Measurements from ENCODE around the gene CIDEA. TPM values are rescaled to one million over a fixed set of nuclear protein-coding genes. Genes with fewer than 3 reads are reported as not detected.

Gene CIDEA
- polyA plus RNA-seq, 3 donors = not detected

GRCh38 chr18:12314591-12315305 is 60.6 kb downstream of the CIDEA start:
- peaks cover 2% of the 10 kb centered on the region for H3K79me2 ChIP-seq (ENCODE audit: insufficient read depth, low read length)
- H3K4me3 Mint-ChIP-seq = no peak overlapping the region
- intact Hi-C loops (cut with micrococcal nuclease) = no loop called here
- no CpG with 5 or more reads among the region's 1 CpG for WGBS (ENCODE audit: insufficient coverage)
- no peaks in the 10 kb centered on the region for H4K20me1 ChIP-seq (ENCODE audit: insufficient read depth, low read length)
- DNase-seq = no peak
- H3K27ac Mint-ChIP-seq = no peak overlapping the region
- peaks cover 8 to 9% of the 10 kb centered on the region in 2 donors for H3K9me3 ChIP-seq (replicated peaks in 1 of 2; ENCODE audit: control insufficient read depth in 1 of 2, insufficient read depth in 1 of 2, low read length in 2 of 2)
- H3K4me1 ChIP-seq (ENCODE audit: control insufficient read depth in 1 of 2, insufficient read depth in 2 of 2, low read length in 2 of 2) = peaks cover 15 to 16% of the 10 kb centered on the region in 2 donors
- H3K27ac ChIP-seq (ENCODE audit: low read depth in 1 of 2, low read length in 2 of 2) = peak overlapping the region in 1 of 2 donors; percentile 5
- H3K27me3 ChIP-seq (ENCODE audit: control insufficient read depth in 2 of 2, insufficient read depth in 2 of 2, low read length in 2 of 2) = no peaks in the 10 kb centered on the region
- no peak for TF ChIP-seq CTCF (IDR thresholded peaks at IDR 0.05)
- no peak overlapping the region for H3K4me3 ChIP-seq (replicated peaks in 1 of 3; ENCODE audit: low read depth in 2 of 3, low read length in 3 of 3)
- peaks cover 3 to 42% of the 10 kb centered on the region in 2 donors for H3K36me3 ChIP-seq (replicated peaks in 1 of 2; ENCODE audit: control insufficient read depth in 1 of 2, insufficient read depth in 2 of 2, low read length in 2 of 2)
- peaks cover 15% of the 10 kb centered on the region for H3K4me1 Mint-ChIP-seq
- H3K4me2 ChIP-seq (replicated peaks; ENCODE audit: extremely low read depth, low read length, poor library complexity, severe bottlenecking) = no peak overlapping the region
- H3K9ac ChIP-seq (ENCODE audit: insufficient read depth, low read length, poor library complexity, severe bottlenecking) = no peak overlapping the region
- peaks cover 14 to 37% of the 10 kb centered on the region in 2 donors for H3K36me3 Mint-ChIP-seq
- H3K27me3 Mint-ChIP-seq (ENCODE audit: low read depth in 3 of 3) = peaks cover 0 to 3% (median 2%) of the 10 kb centered on the region in 3 donors
- H3K9me3 Mint-ChIP-seq = peaks cover 0 to 16% (median 10%) of the 10 kb centered on the region in 7 donors
- no peak overlapping the region for H2AFZ ChIP-seq (ENCODE audit: insufficient read depth, low read depth, low read length, poor library complexity, severe bottlenecking)

- Histone ChIP-seq H3K4me2 (replicated peaks; ENCODE audit: extremely low read depth, low read length, poor library complexity, severe bottlenecking) (no peak overlapping the region), H3K9me3 (replicated peaks in 1 of 2; ENCODE audit: control insufficient read depth in 1 of 2, insufficient read depth in 1 of 2, low read length in 2 of 2) (peaks cover 8 to 9% of the 10 kb centered on the region in 2 donors), H3K27me3 (ENCODE audit: control insufficient read depth in 2 of 2, insufficient read depth in 2 of 2, low read length in 2 of 2) (no peaks in the 10 kb centered on the region), H3K36me3 (replicated peaks in 1 of 2; ENCODE audit: control insufficient read depth in 1 of 2, insufficient read depth in 2 of 2, low read length in 2 of 2) (peaks cover 3 to 44% of the 10 kb centered on the region in 2 donors), H4K20me1 (ENCODE audit: insufficient read depth, low read length) (no peaks in the 10 kb centered on the region), H3K9ac (ENCODE audit: insufficient read depth, low read length, poor library complexity, severe bottlenecking) (no peak overlapping the region), H3K4me3 (replicated peaks in 1 of 3; ENCODE audit: low read depth in 2 of 3, low read length in 3 of 3) (no peak overlapping the region), H3K27ac (ENCODE audit: low read depth in 1 of 2, low read length in 2 of 2) (no peak overlapping the region), H2AFZ (ENCODE audit: insufficient read depth, low read depth, low read length, poor library complexity, severe bottlenecking) (no peak overlapping the region), H3K4me1 (ENCODE audit: control insufficient read depth in 1 of 2, insufficient read depth in 2 of 2, low read length in 2 of 2) (peaks cover 14% of the 10 kb centered on the region in 2 donors), H3K79me2 (ENCODE audit: insufficient read depth, low read length) (no peaks in the 10 kb centered on the region)
- WGBS (ENCODE audit: insufficient coverage) = 73% methylated on average over 3 of the region's 10 CpGs
- intact Hi-C loops (cut with micrococcal nuclease) = no loop called here
- Mint-ChIP-seq H3K27ac (peak overlapping the region in 1 of 7 donors; percentile 38), H3K36me3 (peaks cover 14 to 36% of the 10 kb centered on the region in 2 donors), H3K4me1 (peaks cover 13% of the 10 kb centered on the region), H3K9me3 (peaks cover 0 to 16% (median 10%) of the 10 kb centered on the region in 7 donors), H3K27me3 (ENCODE audit: low read depth in 3 of 3) (no peaks in the 10 kb centered on the region), H3K4me3 (no peak overlapping the region)
- no peak for DNase-seq
- TF ChIP-seq CTCF (IDR thresholded peaks at IDR 0.05) = no peak
These were observed 61.3 kb downstream of the CIDEA start for GRCh38 chr18:12315490-12315889.

Data from CD14-positive monocyte (primary cell).